ENCODE data around the gene FAM72D.
"Not testable (repeated sequence)": the region's sequence is repeated elsewhere in the genome, so short reads cannot be mapped to it uniquely, and the experiment has no call there.

FAM72D gene

DNA sequence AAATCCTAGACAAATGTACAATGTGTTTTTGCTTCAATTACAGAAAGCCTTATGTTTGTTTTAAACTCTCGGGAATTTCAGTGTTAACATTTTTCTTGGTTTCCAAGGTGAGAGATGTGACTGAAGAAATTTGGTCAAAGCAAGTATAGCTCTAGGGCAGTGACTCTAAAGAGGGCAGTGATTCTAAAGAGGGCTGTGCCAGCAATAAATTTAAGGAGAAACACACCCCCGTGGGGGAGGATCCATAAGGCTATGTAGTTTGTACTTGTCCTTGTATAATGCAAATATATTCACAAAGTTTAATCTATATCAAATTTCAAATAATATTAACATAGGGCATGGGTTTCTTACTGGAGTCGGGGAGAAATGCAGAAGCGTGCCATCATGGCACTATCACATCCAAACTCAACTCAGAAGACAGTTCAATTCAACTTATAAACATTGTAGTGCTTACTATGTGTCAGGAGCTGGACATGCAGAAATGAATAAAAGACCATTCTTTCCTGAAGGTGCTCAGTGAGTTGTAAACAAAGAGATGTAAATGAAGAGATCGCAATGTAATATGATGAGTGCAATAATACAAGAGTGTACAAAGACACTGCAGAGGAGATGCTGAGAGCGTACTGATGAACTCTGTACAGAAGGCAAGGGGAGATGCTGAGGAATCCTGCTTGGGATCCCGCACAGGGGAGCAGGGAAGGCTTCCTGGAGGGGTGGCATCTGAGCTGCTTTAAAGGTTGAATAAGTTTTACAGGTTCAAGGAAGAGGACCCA is 13.1 kb upstream of the FAM72D start:
- DNase-seq (ENCODE audit: low read depth in 2 of 2) = not testable (repeated sequence)

DNA sequence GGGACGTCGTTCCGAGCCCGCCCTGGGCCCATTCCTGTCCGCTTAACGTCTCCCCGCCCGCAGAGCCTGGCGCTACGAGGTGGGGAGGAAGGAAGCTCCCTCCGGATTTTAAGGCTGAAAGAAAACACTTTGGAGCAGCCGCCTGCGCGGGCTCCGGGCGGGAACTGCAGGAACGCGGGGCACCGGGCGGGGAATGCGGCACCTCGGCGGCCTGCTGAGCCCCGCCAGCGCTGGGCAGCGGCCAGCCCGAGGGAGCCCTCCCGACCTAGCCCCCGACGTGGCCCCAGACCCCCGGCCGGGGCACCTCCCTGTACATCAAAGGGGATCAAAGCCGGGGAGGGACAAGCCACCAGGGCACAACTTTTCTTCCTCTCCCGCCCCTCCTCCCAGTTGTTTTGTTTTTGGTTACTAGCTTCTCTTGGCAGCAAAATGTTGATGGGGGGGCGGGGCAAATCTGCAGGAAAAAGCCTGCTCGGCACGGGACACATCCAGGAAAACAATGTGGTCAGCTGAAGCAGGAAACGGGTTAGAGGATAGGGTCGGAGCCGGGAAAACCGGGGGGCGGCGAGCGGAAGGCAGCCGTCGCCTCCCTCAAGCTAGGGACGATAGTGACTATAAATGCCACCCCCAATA is 2.1 kb upstream of the FAM72D start:
- DNase-seq (ENCODE audit: low read depth in 2 of 2) = not testable (repeated sequence)

DNA sequence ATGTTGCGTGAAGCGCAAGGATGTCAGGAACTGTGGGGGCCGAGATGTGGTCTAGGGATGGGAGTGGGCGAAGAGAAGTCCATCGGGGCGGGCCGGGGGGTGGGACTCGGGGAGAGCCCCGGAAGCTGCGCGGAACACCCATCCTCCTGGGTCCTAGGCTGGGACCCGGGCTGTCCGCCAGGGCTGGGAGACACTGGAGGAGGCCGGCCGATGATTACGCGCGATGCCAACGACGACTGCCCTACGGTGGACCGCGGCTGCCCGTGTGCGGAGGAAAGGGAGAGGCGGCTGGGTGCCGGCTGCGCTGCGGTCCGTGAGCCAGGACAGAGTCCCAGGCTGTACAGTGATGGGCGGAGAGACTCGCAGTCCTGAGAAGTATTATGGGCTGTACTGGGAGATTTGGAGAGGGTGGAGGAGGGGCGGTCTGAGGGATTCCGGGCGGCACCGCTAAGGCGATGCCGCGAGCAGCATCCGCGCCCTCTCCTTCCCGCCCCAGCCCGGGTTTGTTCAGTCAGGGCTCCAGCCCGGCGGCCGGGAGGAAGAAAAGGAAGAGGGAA is 1.0 kb upstream of the FAM72D start:
- not testable (repeated sequence) for DNase-seq (ENCODE audit: low read depth in 2 of 2)

DNA sequence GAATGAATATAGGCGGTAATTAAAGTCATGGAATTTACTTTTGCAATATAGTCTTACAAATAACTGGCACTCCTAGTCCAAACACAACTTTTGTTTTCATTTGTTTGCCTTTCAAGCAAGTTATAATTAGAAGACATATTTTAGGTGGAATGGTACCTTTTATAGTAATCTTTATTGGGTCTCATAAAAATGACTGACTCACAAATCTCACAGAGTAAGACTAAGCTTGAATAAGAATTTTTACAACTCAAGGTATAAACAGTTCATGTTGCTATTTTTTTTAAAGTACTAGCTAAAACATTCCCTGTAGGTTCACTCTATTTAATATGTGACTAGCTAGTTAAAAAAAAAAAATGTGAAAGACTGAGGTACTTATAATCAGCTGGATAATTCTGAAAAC is 6.0 kb downstream of the FAM72D start:
- not testable (repeated sequence) for DNase-seq (ENCODE audit: low read depth in 2 of 2)

DNA sequence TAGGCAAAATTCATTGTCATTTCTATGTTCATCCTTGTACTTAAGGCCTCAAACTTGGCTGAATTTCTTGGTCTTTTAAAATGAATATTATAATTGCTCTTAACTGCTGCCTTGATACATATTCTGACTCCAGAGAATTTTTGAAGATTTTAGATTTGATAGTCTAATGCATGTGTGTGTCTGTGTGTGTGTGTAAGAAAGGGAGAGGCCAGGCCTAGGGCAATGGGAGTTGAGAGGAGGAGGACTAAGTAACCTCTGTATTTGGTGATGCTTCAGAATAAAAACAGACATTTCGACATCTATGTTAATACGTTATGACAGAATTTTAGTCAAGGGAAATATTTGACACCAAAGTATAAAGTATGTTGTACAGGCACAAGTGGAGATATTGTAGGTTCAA is 7.5 kb downstream of the FAM72D start:
- DNase-seq (ENCODE audit: low read depth in 2 of 2) = not testable (repeated sequence)

DNA sequence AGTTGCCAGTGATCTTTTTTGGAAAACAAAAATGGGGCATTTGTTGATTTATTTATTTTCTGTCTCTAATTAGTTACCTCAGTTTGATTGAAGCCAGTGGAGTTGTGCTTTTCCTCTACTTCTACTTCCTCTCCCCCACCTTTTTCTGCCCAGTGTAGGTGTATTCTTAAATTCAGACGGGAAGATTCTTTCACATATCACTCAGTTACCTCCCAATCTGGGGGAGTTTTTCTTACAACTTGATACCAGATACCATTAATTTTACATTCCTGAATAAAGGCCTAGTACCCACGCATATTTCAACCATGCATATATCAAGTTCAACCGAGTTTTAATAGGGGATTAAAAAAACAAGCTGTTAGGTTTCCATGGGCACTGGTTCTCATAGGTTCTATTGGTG is 15.9 kb downstream of the FAM72D start:
- DNase-seq (ENCODE audit: low read depth in 2 of 2) = not testable (repeated sequence)

DNA sequence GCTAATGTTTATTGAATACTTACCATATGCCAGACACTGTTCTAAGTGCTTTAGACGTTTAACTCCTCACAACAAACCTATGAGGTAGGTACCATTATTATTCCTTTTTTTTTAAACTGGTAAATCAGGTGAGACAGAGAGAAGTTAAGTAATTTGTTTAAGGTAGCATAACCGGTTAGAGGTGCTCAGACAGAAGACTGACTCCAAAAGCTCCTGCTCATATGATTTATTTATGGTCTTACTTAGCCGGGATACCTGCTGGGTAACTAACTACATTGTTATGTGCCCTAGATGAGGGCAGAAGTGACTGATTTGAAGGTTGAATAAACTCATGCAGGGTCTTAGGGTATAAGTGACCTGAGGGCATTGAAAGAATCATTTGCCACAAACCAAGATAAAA is 16.9 kb downstream of the FAM72D start:
- not testable (repeated sequence) for DNase-seq (ENCODE audit: low read depth in 2 of 2)

DNA sequence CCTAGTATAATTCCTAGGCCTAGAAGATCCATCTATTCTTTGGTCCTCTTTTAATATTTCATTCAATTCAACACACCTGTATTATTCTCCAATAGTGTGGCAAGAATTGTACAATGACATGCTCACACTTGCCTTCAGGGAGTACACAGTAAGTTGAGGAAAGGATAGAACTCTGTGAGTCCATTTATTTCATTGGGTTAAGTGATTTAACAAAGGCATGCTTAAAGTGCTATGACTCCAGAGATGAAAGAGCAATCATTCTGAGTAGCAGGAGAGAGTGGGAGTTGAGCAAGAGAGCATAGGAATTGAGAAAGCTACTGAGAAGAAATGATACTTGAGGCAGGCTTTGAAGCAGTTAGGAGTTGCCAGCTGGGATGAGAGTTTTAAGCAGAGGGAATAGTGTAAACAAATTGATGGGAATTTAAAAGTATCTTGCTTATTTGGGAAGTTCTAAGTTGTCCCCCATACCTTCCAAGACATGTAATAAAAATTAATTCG is 18.8 kb downstream of the FAM72D start:
- DNase-seq (ENCODE audit: low read depth in 2 of 2) = not testable (repeated sequence)

DNA sequence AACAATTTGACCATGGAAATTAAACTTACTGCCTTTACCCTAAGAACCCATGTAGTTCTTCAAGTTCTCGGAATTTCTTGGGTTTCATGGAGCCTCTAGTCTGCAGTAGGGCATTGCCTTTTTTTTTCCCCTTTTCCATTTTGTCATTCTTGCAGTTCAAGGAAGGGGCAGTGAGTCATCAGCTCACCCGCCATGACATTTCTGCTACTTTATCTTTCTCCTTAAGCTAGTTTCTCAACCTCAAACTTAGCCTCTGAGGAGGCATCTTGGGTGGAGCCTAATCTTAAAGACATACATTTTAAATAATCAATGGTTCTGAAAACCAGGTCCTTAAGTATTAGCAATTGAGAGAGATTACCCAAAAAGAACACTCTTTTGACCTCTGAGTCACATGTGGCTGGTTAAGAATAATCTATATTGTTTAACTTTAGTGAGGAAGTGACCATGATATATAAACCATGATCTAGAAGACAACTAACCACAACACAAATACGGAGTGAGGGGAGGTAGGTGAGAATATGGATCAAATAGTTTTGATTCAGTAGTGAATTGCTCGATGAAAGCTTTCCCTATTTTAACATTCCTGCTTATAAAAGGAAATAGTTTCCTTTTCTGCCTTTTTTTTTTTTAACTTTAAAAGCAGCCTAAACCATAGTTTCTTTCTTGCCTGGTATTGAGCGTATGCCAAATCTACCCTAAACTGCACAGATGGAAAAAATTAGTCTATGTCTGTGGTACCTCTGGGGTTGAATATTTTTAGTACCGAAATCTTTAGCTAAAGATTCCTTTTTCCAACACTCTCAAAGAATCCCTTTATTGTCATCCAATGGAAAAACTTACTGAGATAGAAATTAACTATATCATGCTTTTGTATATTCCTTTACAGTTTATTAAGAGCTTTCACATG is 20.1 kb downstream of the FAM72D start:
- not testable (repeated sequence) for DNase-seq (ENCODE audit: low read depth in 2 of 2)

DNA sequence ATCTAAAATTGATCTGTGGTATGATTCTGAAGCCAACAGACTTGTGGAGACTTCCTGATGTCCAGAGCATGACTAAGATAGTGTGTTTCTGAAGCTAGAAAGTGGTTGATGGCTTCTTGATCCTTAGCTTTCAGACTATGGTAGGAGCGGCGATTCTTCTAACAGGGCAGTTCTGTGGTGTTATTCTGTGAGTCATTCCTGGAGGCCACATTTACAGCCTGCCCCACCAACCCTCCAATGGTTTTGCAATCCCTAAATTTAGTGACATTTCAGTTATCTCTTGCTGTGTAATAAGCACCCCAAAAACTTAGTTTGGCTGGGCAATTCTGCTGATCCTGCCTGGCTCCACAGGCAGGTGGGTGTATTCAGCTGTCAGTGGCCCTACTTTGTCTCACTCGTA is 24.1 kb downstream of the FAM72D start:
- DNase-seq (ENCODE audit: low read depth in 2 of 2) = not testable (repeated sequence)

DNA sequence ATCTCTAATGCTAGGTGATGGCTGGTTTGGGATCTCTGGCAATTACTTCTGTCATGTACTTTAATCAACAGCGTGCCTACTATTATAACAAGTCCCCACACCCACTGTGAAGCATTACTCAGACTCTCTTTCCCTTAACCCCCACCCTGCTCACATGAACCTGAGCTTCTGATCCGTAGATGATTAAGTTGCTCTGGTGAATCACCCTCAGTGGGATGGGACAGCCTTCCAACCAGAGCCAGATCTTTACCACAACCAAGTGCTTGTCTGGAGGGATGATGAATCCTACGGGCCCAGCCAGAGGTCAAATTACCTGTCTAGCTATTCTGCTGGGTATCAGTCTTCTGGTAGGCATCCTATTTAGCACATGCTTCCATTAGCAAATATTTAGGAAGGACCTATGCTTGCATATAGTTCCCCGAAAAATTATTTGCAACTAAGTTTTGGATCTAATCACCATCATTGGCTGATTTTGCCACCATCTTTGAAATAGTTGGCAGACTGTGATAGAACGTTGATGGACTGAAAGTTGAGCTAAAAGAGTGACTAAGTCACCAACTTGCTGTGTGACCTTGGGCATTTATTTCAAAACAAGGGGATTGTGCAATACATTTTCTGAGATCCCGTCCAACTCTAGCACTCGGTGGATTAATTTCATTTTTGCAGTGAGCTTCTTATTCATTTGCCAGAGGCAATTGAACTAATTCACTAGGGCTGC is 26.7 kb downstream of the FAM72D start:
- DNase-seq (ENCODE audit: low read depth in 2 of 2) = not testable (repeated sequence)

DNA sequence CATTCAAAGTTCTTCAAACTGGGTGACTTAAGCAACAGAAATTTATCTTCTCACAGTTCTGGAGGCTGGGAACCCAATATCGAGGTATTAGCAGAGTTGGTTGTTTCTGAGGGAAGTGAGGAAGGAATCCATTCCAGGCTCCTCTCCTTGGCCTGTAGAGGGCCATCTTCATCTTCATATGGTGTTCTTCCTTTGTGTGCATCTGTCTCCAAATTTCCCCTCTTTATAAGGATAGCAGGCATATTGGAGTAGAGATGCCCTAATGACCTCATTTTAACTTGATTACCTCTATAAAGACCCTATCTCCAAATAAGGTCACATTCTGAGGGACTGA is 27.3 kb downstream of the FAM72D start:
- not testable (repeated sequence) for DNase-seq (ENCODE audit: low read depth in 2 of 2)

DNA sequence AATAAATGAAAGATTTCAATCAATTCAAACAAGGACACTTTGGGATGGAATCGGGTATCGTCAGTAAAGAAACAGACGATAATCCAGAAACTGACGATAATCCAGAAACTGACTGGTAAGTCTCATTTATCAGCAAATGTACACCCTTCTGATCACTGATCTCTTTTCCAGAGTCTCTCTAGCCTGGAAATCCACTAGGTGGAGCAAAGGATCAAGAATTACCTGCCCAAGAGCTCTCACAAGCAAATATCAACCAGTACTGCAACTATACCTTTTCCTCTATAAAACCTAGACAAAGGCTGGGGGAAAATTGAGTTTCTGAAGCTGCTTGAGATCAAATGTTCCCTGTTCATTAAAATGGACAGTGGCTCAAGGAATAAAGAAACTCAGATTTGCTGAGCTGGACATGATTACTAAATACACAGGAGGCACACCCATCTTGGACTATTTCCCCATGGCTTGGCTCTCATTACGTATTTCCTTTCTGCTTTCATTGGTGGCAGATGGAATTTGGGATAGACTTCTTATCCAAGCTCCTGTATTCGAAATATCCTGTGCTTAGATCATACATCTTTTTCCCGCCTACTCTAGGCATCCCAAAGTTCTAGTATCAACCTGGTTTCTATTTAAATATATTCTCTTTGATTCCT is 28.3 kb downstream of the FAM72D start:
- DNase-seq (ENCODE audit: low read depth in 2 of 2) = not testable (repeated sequence)

DNA sequence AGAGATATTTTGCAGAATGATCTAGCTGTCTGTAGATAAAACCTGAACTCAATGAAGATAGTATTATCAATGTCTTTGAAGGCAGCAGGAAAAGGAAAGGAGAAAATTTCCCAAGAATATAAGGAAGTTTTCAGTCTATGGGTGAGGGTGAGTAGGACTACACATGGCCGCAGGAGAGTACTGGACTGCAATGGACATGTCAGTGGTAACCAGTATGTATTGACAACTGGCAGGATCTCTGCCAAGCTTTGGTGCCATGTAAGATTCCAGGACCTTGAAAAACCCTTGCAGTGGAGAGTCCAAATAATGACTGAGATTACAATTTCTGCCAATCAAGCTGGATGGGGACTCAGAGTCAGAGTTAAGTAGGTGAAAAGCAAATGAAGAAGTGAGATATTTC is 29.3 kb downstream of the FAM72D start:
- DNase-seq (ENCODE audit: low read depth in 2 of 2) = not testable (repeated sequence)

DNA sequence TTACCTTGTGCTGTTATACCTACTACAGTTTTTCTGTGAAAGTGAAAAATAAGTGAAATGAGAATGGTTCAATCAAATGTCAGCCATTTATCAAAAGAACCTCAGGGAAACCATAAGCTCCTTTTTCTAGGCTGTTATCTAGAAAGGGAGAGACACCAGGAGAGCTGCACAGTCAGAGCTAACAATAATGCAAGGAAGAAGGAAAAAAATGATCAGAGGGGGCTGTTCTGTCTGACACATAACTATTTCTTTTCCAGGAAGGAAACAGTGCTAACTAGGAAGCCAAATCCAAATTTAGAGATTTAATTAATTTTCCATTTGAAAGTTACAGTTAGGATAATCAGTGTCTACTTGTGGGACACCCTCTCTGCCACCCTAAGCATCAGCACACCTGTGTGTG is 31.4 kb downstream of the FAM72D start:
- DNase-seq (ENCODE audit: low read depth in 2 of 2) = not testable (repeated sequence)

DNA sequence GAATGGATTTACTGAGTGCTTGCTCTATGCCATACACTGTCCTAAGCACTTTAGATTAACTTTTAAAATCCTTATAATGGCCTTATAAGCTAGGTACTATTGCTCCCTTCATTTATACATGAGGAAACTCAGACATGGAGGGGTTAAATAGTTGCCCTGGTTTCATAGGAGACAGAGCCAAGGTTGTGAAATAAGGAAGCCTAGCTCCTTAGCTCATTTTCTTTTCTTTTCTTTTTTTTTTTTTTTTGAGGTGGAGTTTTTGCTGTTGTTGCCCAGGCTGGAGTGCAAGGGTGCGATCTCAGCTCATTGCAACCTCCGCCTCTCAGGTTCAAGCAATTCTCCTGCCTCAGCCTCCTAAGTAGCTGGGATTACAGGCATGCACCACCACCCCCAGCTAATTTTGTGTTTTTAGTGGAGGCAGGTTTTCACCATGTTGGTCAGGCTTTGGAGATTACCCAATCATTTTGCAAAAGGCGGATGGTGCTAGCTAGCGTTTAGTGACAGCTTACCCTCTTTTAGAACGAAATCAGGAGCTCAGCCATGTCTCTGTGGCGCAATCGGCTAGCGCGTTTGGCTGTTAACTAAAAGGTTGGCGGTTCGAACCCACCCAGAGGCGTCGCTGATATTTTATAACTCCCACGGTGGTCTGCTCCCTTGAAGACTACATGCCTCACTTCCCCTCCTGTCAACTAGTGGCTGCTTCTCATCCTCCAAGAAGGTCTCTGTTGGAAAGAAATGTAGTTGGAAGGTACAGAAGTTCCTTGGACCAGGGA is 33.1 kb downstream of the FAM72D start:
- not testable (repeated sequence) for DNase-seq (ENCODE audit: low read depth in 2 of 2)

DNA sequence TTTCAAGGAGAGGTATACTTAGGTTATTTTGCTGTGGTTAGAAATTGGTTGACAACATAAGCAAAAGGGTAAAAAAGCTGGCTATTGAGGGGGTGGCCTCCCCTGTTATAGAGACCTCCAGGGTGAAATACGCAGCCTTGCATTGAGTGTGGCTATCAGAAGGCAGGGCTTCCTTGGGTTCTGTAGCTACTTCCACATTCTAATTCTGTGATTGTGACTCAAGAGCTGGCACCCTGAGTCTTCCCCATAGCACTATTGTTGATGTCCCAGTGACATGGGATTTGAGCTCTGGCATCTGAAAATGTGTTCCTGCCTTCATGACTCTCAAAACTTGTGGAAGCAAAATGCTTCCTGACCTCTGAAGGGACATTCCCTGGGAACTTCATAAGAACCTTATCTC is 38.7 kb downstream of the FAM72D start:
- DNase-seq (ENCODE audit: low read depth in 2 of 2) = not testable (repeated sequence)

DNA sequence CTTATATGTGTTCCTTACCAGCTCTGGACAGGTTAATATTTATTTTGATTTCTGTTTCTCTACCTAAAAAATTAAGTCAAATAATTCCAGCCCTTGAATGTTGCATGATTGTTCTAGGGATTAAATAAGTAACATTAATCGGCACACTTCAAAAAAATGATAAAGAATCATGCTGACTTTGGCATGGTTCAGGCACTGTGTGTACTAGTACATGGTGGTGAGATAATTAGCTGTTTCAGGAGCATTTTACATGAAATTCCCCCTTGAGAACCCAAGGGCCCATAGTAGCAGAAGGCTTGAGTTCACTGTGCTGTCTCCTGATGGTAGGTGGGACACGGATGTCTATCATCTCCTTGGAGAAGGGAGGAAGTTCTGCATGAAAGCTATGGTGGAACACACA is 44.8 kb downstream of the FAM72D start:
- DNase-seq (ENCODE audit: low read depth in 2 of 2) = not testable (repeated sequence)

DNA sequence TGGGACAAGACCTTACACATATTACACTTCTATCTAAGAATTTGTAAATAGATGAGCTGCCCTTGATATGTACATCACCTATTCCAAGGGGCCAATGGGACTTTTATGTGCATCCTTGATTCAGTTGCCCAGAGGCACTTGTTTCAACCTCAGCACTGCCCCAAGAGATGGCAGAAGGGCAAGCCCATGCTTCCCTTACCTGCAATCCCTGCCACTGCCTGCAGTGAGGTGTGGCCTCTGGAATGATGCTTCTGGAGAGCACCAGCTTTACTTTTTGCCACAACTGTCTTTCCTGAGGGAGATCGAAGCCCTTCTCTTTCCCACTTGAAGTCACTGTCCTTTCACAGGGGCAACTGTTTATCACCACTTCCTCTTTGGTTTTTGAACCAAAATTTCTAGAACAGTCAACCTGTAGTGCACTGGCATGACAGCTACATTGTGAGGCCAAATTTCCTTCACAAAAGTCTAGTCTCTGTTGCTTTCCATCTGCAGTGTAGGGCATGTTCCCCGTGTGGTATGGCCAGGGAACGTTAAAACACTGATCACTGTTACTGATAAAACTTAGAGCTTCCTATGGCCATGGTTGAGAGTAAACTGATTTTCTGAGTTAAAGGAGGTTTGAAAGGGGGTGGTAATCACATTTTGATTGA is 48.6 kb downstream of the FAM72D start:
- DNase-seq (ENCODE audit: low read depth in 2 of 2) = not testable (repeated sequence)

All from stimulated activated CD8-positive, alpha-beta memory T cell treated with anti-CD3 and anti-CD28 coated beads, Interleukin-7, amount 100 ng/mL, for 4 hours (primary cell).